HepG2 (cell line): ENCODE measurements around the gene SLF1. TPM values are rescaled to one million over a fixed set of nuclear protein-coding genes. Genes with fewer than 3 reads are reported as not detected.

Source experiments
- CHCHD3 ChIP-seq: sonication (generic); formaldehyde crosslinking; IDR thresholded peaks from 2 replicates; pipeline ENCODE4 v1.8.0; 2022; ENCODE audit warnings: mild to moderate bottlenecking, missing genetic modification reagents, moderate library complexity
- DMAP1 ChIP-seq: IDR thresholded peaks from 2 replicates; pipeline ENCODE4 v1.6.1; 2016
- FOXP1 ChIP-seq, 2 experiments: fragments of 450-650 bp in 1 of 2; IDR thresholded peaks; 2 replicates each; pipeline ENCODE4 v1.6.1; 2017 to 2018; ENCODE audit warnings: antibody characterized with exemption in 1 of 2
- HHEX ChIP-seq: IDR thresholded peaks from 2 replicates; pipeline ENCODE4 v1.6.1; 2016; ENCODE audit warnings: control low read depth
- JARID2 ChIP-seq: sonication (generic); formaldehyde crosslinking; IDR thresholded peaks from 2 replicates; pipeline ENCODE4 v1.8.1; 2023; ENCODE audit warnings: missing genetic modification reagents, inconsistent platforms; ENCODE audit not compliant: insufficient replicate concordance
- KDM6A ChIP-seq: IDR thresholded peaks from 2 replicates; pipeline ENCODE4 v1.6.1; 2016; ENCODE audit warnings: low read depth
- NRL ChIP-seq: sonication (generic); formaldehyde crosslinking; IDR thresholded peaks from 2 replicates; pipeline ENCODE4 v1.5.0; 2020; ENCODE audit warnings: missing genetic modification reagents, mild to moderate bottlenecking, moderate library complexity, borderline replicate concordance
- POGZ ChIP-seq: sonication (generic); formaldehyde crosslinking; IDR thresholded peaks from 2 replicates; pipeline ENCODE4 v1.4.0; 2020; ENCODE audit warnings: mild to moderate bottlenecking, missing genetic modification reagents
- RFX5 ChIP-seq: IDR thresholded peaks from 2 replicates; pipeline ENCODE4 v1.6.1; 2011; ENCODE audit warnings: low read depth, low read length, improper control_type of control experiment
- RFXAP ChIP-seq: sonication (generic); formaldehyde crosslinking; IDR thresholded peaks from 2 replicates; pipeline ENCODE4 v1.4.0; 2020; ENCODE audit warnings: missing genetic modification reagents, borderline replicate concordance
- SATB2 ChIP-seq: sonication (generic); formaldehyde crosslinking; IDR thresholded peaks from 2 replicates; pipeline ENCODE4 v1.5.0; 2020; ENCODE audit warnings: missing genetic modification reagents
- SUZ12 ChIP-seq: fragments of 150-350 bp; IDR thresholded peaks from 2 replicates; pipeline ENCODE4 v1.6.1; 2014; ENCODE audit warnings: low read depth, low read length
- THAP11 ChIP-seq: IDR thresholded peaks from 2 replicates; pipeline ENCODE4 v1.6.1; 2016; ENCODE audit warnings: missing biosample characterization, missing genetic modification reagents
- TSC22D2 ChIP-seq: sonication (generic); formaldehyde crosslinking; IDR thresholded peaks from 2 replicates; pipeline ENCODE4 v1.5.1; 2020; ENCODE audit warnings: missing genetic modification reagents, mild to moderate bottlenecking, borderline replicate concordance
- ZC3H13 ChIP-seq: sonication (generic); formaldehyde crosslinking; IDR thresholded peaks from 2 replicates; pipeline ENCODE4 v1.8.1; 2023; ENCODE audit warnings: mild to moderate bottlenecking, missing genetic modification reagents, moderate library complexity
- ZFP1 ChIP-seq: IDR thresholded peaks from 2 replicates; pipeline ENCODE4 v1.6.1; 2016
- ZFY ChIP-seq: sonication (generic); formaldehyde crosslinking; IDR thresholded peaks from 2 replicates; pipeline ENCODE4 v1.4.0; 2020; ENCODE audit warnings: missing genetic modification reagents
- ZNF276 ChIP-seq: sonication (generic); formaldehyde crosslinking; IDR thresholded peaks from 2 replicates; pipeline ENCODE4 v1.4.0; 2020; ENCODE audit warnings: mild to moderate bottlenecking, low read depth, missing genetic modification reagents
- ZNF331 ChIP-seq: sonication (generic); formaldehyde crosslinking; IDR thresholded peaks from 2 replicates; pipeline ENCODE4 v1.4.0; 2020; ENCODE audit warnings: missing genetic modification reagents
- ZNF34 ChIP-seq: sonication (generic); formaldehyde crosslinking; IDR thresholded peaks from 2 replicates; pipeline ENCODE4 v1.4.0; 2020; ENCODE audit warnings: mild to moderate bottlenecking, missing genetic modification reagents, borderline replicate concordance
- ZNF430 ChIP-seq: sonication (generic); formaldehyde crosslinking; IDR thresholded peaks from 2 replicates; pipeline ENCODE4 v1.9.0; 2021; ENCODE audit warnings: mild to moderate bottlenecking, missing genetic modification reagents
- ZNF547 ChIP-seq: sonication (generic); formaldehyde crosslinking; IDR thresholded peaks from 2 replicates; pipeline ENCODE4 v1.5.1; 2020; ENCODE audit warnings: mild to moderate bottlenecking, missing genetic modification reagents
- ZNF598 ChIP-seq: sonication (generic); formaldehyde crosslinking; IDR thresholded peaks from 2 replicates; pipeline ENCODE4 v1.5.1; 2020; ENCODE audit warnings: mild to moderate bottlenecking, missing genetic modification reagents, borderline replicate concordance
- ZNF691 ChIP-seq: sonication (generic); formaldehyde crosslinking; IDR thresholded peaks from 2 replicates; pipeline ENCODE4 v1.4.0; 2020; ENCODE audit warnings: missing genetic modification reagents, low read depth, mild to moderate bottlenecking, borderline replicate concordance
- ZNF710 ChIP-seq: sonication (generic); formaldehyde crosslinking; IDR thresholded peaks from 2 replicates; pipeline ENCODE4 v1.5.0; 2020; ENCODE audit warnings: mild to moderate bottlenecking, missing genetic modification reagents, borderline replicate concordance
- ZNF883 ChIP-seq: sonication (generic); formaldehyde crosslinking; IDR thresholded peaks from 2 replicates; pipeline ENCODE4 v1.5.1; 2020; ENCODE audit warnings: mild to moderate bottlenecking, missing genetic modification reagents; ENCODE audit errors: not compliant biosample characterization
- polyA plus RNA-seq, 8 experiments: library from polyadenylated mRNA; depleted of rRNA in 3 of 8; stranded (reverse) in 7 of 8; unstranded in 1 of 8; fragments of >200 nt; fragmentation: Illumina TruSeq in 4 of 8; extraction: Trizol in 4 of 8; gene quantifications; 2 replicates each; pipeline versions ENCODE4 v1.2.1 to v1.2.3, GENCODE V29; 2011 to 2016; ENCODE audit warnings: low read depth in 4 of 8, missing spikeins in 1 of 8, mixed read lengths in 1 of 8; ENCODE audit not compliant: insufficient read depth in 1 of 8
- total RNA-seq, 5 experiments: library from RNA; depleted of rRNA; stranded (reverse); fragments of >200 nt; fragmentation: Illumina TruSeq; extraction: Trizol; gene quantifications; 2 replicates each; pipeline ENCODE4 v1.2.3, GENCODE V29; 2016; ENCODE audit warnings: low read depth in 1 of 5
- TF ChIP-seq, protein P1 (sequence below): sonication (generic); formaldehyde crosslinking; IDR thresholded peaks from 2 replicates; pipeline ENCODE4 v1.4.0; 2020; ENCODE audit warnings: missing genetic modification reagents

The SLF1 gene
- total and polyA plus RNA-seq, 2 of the 13 experiments (the other 11 are each of a cell fraction or from before 2014, with no cell fraction given): 2.1 to 9.1 TPM

DNA sequence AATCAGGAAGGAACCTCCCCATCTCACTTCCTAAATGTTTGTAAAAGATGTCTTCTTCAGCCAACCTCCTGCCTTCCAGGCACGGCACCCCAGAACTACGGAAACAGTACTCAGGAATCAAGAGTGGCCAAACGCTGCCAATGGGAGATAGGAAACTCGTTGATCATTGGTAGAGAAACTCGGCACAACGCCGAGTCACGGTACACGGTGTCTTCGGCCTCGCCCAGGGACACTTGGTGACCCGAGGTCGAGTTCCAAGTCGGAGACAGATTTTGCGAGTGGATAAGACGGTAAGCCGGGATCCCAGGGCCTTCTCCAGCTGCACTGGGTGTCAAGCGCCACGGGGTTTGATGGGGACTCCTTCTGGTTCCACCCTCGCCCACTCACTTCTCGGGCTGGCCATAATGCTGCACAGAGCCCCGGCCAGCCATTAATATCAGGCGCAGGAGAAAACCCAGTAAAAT, 408 bp upstream of the SLF1 start (continued):
- TF ChIP-seq ZNF691 (CRISPR knock-in tag) (0 out of 2 replicates have a peak, but pooled peaks have one; percentile 26), ZNF430 (CRISPR knock-in tag) (no peak), ZC3H13 (CRISPR knock-in tag) (0 out of 2 replicates have a peak, but pooled peaks have one; percentile 17), ZNF598 (peak; percentile 52; the same call in 1 of the 2 replicates), HHEX (CRISPR knock-in tag) (no peak), CHCHD3 (CRISPR knock-in tag) (no peak), THAP11 (no peak), KDM6A (CRISPR knock-in tag) (no peak), RFXAP (CRISPR knock-in tag) (peak; percentile 43; the same call in 1 of the 2 replicates), ZNF34 (CRISPR knock-in tag) (0 out of 2 replicates have a peak, but pooled peaks have one; percentile 54), ZNF883 (CRISPR knock-in tag) (no peak), SATB2 (CRISPR knock-in tag) (no peak), ZFP1 (CRISPR knock-in tag) (no peak), JARID2 (no peak), ZNF547 (CRISPR knock-in tag) (no peak), ZNF276 (CRISPR knock-in tag) (0 out of 2 replicates have a peak, but pooled peaks have one; percentile 76), FOXP1 (IDR thresholded peaks at IDR 0.05) (no peak), FOXP1 (CRISPR knock-in tag; IDR thresholded peaks at IDR 0.05) (no peak), POGZ (CRISPR knock-in tag) (no peak), ZNF710 (CRISPR knock-in tag) (peak; percentile 16; the same call in 1 of the 2 replicates), NRL (no peak), ZNF331 (no peak), RFX5 (no peak), ZFY (no peak), DMAP1 (CRISPR knock-in tag) (no peak), TSC22D2 (CRISPR knock-in tag) (no peak), SUZ12 (no peak)
- TF ChIP-seq, protein P1, sequence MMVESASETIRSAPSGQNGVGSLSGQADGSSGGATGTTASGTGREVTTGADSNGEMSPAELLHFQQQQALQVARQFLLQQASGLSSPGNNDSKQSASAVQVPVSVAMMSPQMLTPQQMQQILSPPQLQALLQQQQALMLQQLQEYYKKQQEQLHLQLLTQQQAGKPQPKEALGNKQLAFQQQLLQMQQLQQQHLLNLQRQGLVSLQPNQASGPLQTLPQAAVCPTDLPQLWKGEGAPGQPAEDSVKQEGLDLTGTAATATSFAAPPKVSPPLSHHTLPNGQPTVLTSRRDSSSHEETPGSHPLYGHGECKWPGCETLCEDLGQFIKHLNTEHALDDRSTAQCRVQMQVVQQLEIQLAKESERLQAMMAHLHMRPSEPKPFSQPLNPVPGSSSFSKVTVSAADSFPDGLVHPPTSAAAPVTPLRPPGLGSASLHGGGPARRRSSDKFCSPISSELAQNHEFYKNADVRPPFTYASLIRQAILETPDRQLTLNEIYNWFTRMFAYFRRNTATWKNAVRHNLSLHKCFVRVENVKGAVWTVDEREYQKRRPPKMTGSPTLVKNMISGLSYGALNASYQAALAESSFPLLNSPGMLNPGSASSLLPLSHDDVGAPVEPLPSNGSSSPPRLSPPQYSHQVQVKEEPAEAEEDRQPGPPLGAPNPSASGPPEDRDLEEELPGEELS (CRISPR knock-in tag): no peak
